Fibroblast of upper back skin (primary cell): ENCODE data around the gene CACNA1H.
"Not testable (repeated sequence)": the region's sequence is repeated elsewhere in the genome, so short reads cannot be mapped to it uniquely, and the experiment has no call there.

ENCODE experiments used
- DNase-seq: peaks from one replicate; pipeline ENCODE4 v3.0.0-alpha.2; 2013

Gene CACNA1H

DNA sequence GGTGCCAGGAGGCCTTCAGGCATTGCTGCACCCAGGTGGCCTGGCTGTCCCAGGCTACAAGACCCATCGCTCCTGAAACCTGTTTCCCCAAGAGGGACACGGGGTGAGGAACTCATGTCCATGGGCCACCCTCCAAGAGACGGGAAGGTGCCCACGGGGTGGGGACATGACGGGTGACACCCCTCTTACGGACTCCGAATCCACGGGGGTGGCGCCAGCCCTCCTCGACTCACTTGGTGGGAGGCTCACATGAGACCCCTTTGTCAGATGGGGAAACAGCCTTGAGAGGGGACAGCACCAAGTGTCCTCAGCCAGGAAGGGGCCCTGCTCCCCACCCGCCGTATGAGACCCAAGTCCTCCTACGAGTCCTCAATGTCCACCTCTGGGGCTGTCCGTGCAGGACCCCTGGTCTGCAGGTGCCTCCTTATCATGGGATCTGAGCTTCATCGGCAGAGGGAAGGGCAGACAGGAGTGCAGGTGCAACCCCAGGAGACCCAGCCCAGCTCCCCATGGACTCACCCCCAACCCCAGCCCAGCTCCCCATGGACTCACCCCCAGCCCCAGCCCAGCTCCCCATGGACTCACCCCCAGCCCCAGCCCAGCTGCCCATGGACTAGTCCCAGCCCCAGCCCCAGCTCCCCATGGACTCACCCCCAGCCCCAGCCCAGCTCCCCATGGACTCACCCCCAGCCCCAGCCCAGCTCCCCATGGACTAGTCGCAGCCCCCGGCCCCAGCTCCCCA, 77.7 kb downstream of the CACNA1H start:
- DNase-seq, result not testable (repeated sequence)

DNA sequence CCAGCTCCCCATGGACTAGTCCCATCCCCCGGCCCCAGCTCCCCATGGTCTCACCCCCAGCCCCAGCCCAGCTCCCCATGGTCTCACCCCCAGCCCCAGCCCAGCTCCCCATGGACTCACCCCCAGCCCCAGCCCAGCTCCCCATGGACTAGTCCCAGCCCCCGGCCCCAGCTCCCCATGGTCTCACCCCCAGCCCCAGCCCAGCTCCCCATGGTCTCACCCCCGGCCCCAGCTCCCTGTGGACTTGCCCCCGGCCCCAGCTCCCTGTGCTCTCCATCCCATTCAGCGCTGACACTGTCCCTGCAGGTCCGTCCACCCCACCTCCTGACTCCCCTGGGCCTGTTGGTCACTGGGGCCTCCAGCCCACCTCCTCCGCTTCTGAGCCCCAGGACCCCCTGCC, 78.4 kb downstream of the CACNA1H start:
- DNase-seq, result not testable (repeated sequence)

DNA sequence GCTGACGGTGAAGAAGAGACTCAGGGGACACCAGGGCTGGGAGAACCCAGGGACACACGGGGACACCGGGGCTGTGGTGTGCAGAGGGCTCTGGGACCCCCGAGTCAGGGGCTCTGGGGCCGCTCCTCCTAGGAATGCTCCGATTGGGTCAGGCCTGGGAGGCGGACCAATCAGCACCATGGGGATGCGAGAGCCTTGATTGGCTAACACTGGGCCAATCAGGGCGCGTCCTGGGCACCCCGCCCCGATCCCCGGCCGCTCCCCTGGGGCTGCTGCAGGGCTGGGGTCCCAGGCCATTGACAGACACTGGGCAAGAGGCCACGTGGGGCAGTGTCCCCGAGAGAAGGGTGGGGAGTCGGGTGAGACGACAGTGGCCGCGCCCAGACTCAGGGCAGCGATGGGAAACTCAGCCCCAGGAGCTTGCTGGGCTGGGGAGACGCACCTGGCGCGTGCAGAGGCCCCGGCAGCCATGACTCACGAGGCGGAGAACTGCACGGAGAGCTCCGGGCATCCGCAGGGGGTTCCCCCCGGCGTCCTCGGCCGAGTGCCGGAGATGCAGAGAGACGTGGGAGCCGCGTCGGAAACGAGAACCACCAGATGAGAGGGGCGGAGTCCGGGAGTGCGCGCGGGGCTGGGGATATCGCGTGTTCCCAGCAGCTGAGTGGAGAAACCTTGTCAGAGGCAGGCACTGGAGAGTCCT, 79.3 kb downstream of the CACNA1H start:
- not testable (repeated sequence) for DNase-seq

DNA sequence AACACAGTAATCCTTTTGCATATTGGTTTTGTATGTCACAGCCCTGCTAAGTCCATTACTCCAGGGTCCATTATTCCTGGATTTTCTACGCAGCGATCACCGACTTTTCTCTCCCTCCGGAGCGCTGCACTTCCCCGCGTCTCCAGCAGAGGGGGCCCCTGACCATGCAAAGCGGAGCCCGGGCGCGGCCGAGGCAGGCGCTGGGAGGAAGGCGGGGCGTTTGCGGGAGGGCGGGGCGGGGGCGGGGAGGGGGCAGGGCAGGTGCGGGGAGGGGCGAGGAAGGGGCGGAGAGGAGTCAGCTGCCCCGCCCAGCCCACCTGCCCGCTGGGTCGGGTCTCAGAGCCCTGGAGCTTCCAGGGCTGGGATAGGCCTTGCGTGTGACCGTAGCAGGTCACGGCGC, 83.8 kb downstream of the CACNA1H start:
- DNase-seq, result not testable (repeated sequence)

DNA sequence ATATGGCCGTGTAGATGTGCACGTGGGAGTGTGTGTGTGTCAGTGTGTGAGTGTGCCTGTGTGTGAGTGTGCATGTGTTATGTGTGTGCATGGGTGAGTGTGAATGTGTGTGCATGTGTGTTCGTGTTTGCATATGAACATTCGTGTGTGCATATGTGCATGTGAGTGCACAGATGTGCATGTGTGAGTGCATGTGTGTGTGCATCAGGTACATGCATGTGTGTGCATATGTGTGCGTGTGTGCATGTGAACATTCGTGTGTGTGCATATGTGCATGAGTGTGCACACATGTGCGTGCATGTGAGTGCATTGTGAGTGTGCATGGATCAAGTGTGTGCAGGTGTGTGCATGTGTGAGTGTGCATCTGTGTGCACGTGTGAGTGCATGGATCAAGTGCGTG, 85.1 kb downstream of the CACNA1H start:
- DNase-seq, result no peak

DNA sequence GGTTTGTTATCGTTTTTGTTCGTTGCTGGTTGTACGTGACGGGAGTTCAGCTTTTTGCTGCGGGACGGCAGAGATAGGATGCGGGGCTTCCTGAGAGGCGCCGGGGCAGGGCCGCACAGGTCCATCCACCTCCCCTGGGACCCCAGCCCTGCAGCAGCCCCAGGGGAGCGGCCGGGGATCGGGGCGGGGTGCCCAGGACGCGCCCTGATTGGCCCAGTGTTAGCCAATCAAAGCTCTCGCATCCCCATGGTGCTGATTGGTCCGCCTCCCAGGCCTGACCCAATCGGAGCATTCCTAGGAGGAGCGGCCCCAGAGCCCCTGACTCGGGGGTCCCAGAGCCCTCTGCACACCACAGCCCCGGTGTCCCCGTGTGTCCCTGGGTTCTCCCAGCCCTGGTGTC, 86.0 kb downstream of the CACNA1H start:
- not testable (repeated sequence) for DNase-seq

DNA sequence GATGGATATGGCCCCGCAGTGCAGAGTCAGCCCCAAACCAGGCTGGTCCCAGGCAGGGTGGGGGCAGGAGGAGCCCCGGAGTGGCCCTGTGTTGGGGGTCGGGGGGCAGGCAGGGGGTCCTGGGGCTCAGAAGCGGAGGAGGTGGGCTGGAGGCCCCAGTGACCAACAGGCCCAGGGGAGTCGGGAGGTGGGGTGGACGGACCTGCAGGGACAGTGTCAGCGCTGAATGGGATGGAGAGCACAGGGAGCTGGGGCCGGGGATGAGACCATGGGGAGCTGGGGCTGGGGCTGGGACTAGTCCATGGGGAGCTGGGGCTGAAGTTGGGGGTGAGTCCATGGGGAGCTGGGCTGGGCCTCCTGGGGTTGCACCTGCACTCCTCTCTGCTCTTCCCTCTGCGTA, 86.7 kb downstream of the CACNA1H start:
- DNase-seq, result not testable (repeated sequence)

DNA sequence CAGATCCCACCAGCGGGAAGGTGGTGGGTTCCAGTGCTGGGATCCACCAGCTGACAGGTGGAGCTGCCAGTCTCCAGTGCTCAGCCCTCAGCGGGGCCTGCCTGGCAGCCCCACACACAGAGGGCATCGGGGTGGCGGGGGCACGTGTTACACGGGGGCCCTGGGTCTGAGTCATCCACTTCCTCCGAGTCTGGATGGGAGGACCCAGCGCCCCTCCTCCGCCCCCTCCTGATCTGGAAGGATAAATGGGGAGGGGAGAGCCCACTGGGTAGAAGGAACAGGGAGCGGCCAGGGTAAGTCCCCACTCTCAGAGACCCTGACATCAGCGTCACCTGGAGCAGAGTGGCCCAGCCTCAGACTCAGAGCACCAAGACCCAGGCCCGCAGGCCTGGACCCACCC, 87.5 kb downstream of the CACNA1H start, which contains the start of gene TPSAB1:
TSS of gene TPSAB1 (plus strand) at position 270 of the 400 bp plus-strand sequence. CDS start 234 bp downstream, outside the sequence.
- not testable (repeated sequence) for DNase-seq

DNA sequence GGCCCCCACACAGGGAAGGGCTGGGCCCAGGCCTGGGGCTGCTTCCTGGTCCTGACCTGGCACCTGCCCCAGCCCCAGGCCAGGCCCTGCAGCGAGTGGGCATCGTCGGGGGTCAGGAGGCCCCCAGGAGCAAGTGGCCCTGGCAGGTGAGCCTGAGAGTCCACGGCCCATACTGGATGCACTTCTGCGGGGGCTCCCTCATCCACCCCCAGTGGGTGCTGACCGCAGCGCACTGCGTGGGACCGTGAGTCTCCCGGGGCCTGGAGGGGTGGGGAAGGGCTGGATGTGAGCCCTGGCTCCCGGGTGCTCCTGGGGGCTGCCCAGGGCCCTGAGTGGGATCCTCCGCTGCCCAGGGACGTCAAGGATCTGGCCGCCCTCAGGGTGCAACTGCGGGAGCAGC, 88.2 kb downstream of the CACNA1H start:
- DNase-seq, result not testable (repeated sequence)

DNA sequence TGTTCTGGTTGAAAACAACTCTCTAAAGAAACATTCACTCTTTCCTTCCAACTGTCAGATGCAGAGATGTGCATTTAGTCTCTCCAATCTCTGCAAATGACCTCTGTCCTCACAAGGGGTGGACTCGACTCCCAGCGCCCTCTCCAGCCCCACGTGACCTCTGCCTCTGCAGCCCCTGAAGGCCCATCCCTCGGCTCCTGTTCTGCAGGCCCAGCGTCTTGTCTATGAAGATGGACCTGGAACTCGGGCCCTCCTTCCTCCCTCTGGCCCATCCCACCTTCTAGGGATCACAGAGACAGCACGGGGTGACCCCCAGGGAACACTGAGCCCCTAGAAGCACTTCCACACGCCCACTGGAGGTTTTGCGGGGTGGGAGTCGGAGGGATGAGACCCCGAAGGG, 90.5 kb downstream of the CACNA1H start:
- not testable (repeated sequence) for DNase-seq

DNA sequence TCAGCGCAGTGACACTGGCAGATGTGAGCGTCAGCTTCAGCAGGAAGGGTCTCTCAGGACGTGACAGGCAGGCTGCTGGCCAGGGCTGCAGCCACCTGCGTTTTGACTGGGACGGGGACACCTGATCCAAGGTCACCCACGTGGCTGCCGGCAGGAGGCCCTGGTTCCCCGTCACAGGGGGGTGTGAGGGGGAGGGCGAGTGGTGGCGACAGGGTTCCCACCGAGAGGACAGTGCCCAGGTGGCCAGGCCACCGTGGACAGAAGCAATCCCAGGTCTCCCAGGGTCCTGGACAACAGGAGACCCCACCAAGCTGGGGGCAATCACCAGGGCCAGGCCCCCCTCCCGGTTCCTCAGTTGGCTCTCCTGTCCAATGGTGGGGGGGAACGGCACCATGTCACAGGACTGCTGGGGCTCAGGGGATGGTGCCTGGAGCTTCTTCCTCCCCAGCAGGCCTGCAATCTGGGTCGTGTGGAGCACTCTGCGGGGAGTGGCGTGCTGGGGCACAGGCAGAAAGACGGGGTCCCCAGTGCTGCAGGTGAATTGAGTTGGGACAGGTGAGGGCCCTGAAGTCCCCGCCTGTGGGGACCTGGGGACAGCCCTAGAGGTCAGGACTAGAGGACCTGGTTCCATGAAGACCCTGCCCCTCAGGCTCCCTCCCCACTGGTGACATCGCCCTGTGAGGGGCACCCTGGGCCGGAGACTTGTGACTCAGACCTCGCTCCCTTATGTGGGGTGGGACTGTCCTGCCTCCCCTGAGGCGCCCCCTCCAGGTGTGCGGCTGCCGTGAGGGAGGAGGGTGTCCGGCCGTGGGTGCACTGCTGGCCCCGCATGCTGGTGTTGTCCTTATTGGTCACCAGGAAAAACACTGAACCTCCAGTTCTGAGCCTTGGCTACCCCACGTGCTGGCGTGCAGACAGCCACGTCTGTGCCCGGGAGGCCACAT, 91.3 kb downstream of the CACNA1H start:
- not testable (repeated sequence) for DNase-seq

DNA sequence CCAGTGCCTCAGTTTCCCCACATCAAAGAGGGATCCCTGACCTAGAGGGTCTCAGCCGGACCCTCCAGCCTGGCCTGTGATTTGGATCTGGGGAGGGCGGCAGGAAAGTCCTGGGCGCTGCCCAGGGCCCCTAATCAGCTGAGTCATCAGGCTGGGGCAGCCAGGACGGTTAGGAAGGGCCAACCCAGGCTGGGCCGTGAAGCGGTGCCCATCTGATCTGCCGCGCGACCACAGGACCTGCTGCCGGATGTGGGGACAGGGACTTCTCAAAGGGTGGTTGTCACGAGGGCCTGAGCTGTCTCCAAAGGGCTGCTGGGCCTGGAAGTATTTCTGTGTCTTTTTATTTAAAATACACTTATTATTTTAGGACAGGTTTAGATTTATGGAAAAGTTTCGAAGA, 92.0 kb downstream of the CACNA1H start:
- no peak for DNase-seq

DNA sequence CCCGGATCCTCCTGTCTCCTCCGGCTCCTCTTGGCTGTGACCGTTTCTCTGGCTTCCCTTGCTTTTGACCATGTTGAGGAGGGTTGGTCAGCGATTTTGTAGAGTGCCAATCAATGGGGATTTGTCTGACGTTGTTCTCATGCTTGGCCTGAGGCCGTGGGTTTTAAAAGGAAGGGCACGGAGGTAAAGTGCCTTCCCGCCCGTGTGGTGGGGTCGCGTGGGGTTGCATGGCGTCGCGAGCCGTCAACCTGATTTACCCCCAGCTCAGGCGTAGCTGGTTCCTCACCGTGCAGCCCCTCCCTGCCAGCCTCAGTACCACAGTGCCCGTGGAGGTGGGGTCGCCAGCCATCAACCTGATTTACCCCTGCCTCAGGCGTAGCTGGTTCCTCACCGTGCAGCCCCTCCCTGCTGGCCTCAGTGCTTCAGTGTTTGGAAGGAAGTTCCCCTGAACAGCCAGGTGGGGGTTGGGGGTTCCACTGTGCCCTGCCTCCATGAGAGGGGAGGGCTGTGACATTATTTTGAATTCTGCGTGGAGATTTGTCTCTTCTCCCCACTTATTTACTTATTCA, 92.6 kb downstream of the CACNA1H start:
- DNase-seq, result no peak

DNA sequence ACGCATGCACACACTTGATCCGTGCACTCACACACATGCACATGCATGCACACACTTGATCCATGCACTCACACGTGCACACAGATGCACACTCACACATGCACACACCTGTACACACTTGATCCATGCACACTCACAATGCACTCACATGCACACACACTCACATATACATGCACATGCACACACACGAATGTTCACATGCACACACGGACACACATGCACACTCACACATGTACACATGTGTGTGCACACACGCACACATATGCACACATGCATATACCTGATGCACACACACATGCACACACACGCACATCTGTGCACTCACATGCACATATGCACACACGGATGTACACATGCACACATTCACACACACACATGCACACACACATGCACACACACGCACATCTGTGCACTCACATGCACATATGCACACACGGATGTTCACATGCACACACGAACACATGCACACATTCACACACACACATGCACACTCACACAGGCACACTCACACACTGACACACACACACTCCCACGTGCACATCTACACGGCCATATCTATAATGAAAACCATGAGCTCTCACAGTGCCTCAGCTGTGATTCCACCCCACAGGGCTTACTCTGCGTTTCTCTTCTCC, 95.1 kb downstream of the CACNA1H start:
- DNase-seq, result not testable (repeated sequence)

DNA sequence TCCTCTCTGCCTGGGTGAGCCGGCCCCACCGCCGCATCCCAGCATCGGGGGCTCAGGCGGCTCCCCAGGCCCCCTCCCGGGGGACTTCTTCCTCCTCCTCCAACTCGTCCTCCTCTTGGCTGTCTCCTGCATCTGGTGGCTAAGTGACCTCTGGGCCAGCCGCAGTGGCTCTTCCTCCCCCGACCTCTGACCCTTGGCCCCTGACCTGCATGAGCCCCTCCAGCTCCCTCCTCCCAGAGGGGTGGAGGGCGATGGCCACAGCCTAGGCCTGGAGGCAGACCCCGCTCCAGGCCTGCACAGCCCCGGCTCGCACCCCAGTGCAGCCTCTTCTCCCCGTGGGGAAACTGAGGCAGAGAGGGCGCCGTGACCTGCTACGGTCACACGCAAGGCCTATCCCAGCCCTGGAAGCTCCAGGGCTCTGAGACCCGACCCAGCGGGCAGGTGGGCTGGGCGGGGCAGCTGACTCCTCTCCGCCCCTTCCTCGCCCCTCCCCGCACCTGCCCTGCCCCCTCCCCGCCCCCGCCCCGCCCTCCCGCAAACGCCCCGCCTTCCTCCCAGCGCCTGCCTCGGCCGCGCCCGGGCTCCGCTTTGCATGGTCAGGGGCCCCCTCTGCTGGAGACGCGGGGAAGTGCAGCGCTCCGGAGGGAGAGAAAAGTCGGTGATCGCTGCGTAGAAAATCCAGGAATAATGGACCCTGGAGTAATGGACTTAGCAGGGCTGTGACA, 96.3 kb downstream of the CACNA1H start:
- DNase-seq, result not testable (repeated sequence)

DNA sequence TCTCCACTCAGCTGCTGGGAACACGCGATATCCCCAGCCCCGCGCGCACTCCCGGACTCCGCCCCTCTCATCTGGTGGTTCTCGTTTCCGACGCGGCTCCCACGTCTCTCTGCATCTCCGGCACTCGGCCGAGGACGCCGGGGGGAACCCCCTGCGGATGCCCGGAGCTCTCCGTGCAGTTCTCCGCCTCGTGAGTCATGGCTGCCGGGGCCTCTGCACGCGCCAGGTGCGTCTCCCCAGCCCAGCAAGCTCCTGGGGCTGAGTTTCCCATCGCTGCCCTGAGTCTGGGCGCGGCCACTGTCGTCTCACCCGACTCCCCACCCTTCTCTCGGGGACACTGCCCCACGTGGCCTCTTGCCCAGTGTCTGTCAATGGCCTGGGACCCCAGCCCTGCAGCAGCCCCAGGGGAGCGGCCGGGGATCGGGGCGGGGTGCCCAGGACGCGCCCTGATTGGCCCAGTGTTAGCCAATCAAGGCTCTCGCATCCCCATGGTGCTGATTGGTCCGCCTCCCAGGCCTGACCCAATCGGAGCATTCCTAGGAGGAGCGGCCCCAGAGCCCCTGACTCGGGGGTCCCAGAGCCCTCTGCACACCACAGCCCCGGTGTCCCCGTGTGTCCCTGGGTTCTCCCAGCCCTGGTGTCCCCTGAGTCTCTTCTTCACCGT, 100.9 kb downstream of the CACNA1H start:
- DNase-seq, result not testable (repeated sequence)

DNA sequence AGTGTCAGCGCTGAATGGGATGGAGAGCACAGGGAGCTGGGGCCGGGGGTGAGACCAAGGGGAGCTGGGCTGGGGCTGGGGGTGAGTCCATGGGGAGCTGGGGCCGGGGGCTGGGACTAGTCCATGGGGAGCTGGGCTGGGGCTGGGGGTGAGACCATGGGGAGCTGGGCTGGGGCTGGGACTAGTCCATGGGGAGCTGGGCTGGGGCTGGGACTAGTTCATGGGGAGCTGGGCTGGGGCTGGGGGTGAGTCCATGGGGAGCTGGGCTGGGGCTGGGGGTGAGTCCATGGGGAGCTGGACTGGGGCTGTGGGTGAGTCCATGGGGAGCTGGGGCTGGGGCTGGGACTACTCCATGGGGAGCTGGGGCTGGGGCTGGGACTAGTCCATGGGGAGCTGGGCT, 101.9 kb downstream of the CACNA1H start:
- DNase-seq, result not testable (repeated sequence)

DNA sequence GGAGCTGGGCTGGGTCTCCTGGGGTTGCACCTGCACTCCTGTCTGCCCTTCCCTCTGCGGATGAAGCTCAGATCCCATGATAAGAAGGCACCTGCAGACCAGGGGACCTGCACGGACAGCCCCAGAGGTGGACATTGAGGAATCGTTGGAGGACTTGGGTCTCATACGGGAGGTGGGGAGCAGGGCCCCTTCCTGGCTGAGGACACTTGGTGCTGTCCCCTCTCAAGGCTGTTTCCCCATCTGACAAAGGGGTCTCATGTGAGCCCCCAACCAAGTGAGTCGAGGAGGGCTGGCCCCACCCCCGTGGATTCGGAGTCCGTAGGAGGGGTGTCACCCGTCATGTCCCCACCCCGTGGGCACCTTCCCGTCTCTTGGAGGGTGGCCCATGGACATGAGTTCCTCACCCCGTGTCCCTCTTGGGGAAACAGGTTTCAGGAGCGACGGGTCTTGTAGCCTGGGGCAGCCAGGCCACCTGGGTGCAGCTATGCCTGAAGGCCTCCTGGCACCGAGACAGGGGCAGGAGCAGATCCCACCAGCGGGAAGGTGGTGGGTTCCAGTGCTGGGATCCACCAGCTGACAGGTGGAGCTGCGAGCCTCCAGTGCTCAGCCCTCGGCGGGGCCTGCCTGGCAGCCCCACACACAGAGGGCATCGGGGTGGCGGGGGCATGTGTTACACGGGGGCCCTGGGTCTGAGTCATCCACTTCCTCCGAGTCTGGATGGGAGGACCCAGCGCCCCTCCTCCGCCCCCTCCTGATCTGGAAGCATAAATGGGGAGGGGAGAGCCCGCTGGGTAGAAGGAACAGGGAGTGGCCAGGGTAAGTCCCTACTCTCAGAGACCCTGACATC, 102.6 kb downstream of the CACNA1H start, which contains the start of gene TPSD1:
TSS of gene TPSD1 (plus strand) at position 794 of the 847 bp plus-strand sequence. CDS start 212 bp downstream, outside the sequence.
- DNase-seq, result not testable (repeated sequence)

DNA sequence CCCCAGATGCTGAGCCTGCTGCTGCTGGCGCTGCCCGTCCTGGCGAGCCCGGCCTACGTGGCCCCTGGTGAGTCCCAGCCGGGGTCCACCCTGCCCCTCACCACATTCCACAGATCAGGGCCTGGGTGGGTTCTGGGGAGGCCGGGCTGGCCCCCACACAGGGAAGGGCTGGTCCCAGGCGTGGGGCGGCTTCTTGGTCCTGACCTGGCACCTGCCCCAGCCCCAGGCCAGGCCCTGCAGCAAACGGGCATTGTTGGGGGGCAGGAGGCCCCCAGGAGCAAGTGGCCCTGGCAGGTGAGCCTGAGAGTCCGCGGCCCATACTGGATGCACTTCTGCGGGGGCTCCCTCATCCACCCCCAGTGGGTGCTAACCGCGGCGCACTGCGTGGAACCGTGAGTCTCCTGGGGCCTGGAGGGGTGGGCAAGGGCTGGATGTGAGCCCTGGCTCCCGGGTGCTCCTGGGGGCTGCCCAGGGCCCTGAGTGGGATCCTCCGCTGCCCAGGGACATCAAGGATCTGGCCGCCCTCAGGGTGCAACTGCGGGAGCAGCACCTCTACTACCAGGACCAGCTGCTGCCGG, 103.5 kb downstream of the CACNA1H start:
- not testable (repeated sequence) for DNase-seq
